Thoracic aorta (tissue), 2 donors: Measurements from ENCODE around the gene EFCC1. TPM values are rescaled to one million over a fixed set of nuclear protein-coding genes. Genes with fewer than 3 reads are reported as not detected.
"Not testable (repeated sequence)": the region's sequence is repeated elsewhere in the genome, so short reads cannot be mapped to it uniquely, and the experiment has no call there.

Experiments used
- ATAC-seq: fragments of 150-250 bp; one replicate; pipeline ENCODE4 v1.8.0; 2017; ENCODE audit warnings: low read depth; ENCODE audit not compliant: insufficient number of reproducible peaks, low FRiP score
- DNase-seq: peaks from one replicate; pipeline ENCODE4 v3.0.0-alpha.2; 2020; ENCODE audit warnings: low spot score
- H3K27ac ChIP-seq, 2 donors: fragments of 200-600 bp; sonication (generic); 1 replicate in 1 of 2; 2 replicates in 1 of 2; pipeline ENCODE4 v1.5.1; 2016; ENCODE audit warnings: mild to moderate bottlenecking in 2 of 2, moderate library complexity in 2 of 2
- H3K27me3 ChIP-seq: fragments of 200-600 bp; sonication (generic); replicated peaks from 2 replicates; pipeline ENCODE4 v1.6.0; 2016; ENCODE audit warnings: mild to moderate bottlenecking; ENCODE audit not compliant: insufficient read depth
- H3K36me3 ChIP-seq: fragments of 200-600 bp; sonication (generic); one replicate; pipeline ENCODE4 v1.5.1; 2016
- H3K4me1 ChIP-seq, 2 donors: fragments of 200-600 bp; sonication (generic); 1 replicate in 1 of 2; 2 replicates in 1 of 2; pipeline versions ENCODE4 v1.5.1 to v1.6.0; 2016; ENCODE audit warnings: low read depth in 2 of 2, mild to moderate bottlenecking in 1 of 2; ENCODE audit not compliant: control insufficient read depth in 1 of 2
- H3K4me3 ChIP-seq: fragments of 200-600 bp; sonication (generic); 2 replicates; pipeline ENCODE4 v1.5.1; 2016; ENCODE audit warnings: mild to moderate bottlenecking
- H3K9me3 ChIP-seq: fragments of 200-600 bp; sonication (generic); 2 replicates; pipeline ENCODE4 v1.5.1; 2016
- total RNA-seq, 2 donors: library from RNA; depleted of rRNA; stranded (reverse); fragments of >200 nt; gene quantifications; one replicate each; pipeline versions ENCODE4 v1.1.0 to v1.2.3, GENCODE V29; 2016
- TF ChIP-seq, protein P1 (sequence below): fragments of 200-600 bp; sonication (generic); IDR thresholded peaks from one replicate; pipeline ENCODE4 v1.5.1; 2019; ENCODE audit warnings: antibody characterized with exemption

EFCC1 gene
- total RNA-seq, 2 donors from 2014 or later: 1.4 TPM; not detected in 1

- H3K27me3 ChIP-seq: no peaks in the 10 kb centered on the region
- no peaks in the 10 kb centered on the region for H3K36me3 ChIP-seq
- H3K27ac ChIP-seq: no peak overlapping the region
- TF ChIP-seq, protein P1, sequence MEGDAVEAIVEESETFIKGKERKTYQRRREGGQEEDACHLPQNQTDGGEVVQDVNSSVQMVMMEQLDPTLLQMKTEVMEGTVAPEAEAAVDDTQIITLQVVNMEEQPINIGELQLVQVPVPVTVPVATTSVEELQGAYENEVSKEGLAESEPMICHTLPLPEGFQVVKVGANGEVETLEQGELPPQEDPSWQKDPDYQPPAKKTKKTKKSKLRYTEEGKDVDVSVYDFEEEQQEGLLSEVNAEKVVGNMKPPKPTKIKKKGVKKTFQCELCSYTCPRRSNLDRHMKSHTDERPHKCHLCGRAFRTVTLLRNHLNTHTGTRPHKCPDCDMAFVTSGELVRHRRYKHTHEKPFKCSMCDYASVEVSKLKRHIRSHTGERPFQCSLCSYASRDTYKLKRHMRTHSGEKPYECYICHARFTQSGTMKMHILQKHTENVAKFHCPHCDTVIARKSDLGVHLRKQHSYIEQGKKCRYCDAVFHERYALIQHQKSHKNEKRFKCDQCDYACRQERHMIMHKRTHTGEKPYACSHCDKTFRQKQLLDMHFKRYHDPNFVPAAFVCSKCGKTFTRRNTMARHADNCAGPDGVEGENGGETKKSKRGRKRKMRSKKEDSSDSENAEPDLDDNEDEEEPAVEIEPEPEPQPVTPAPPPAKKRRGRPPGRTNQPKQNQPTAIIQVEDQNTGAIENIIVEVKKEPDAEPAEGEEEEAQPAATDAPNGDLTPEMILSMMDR: no peak
- H3K4me1 ChIP-seq: peaks cover 0 to 11% of the 10 kb centered on the region in 2 donors
- ATAC-seq: no peak
- H3K9me3 ChIP-seq: no peaks in the 10 kb centered on the region
- no peak overlapping the region for H3K4me3 ChIP-seq
- DNase-seq: no peak
Measured at GRCh38 chr3:129065016-129065719, 64.1 kb downstream of the EFCC1 start.

- Histone ChIP-seq H3K36me3 (no peaks in the 10 kb centered on the region), H3K9me3 (no peaks in the 10 kb centered on the region), H3K4me1 (peaks cover 0 to 14% of the 10 kb centered on the region in 2 donors), H3K27ac (no peak overlapping the region), H3K27me3 (no peaks in the 10 kb centered on the region), H3K4me3 (no peak overlapping the region)
- TF ChIP-seq, protein P1: no peak
- DNase-seq (no peak), ATAC-seq (no peak)
Measured at GRCh38 chr3:129065720-129066073, 64.6 kb downstream of the EFCC1 start.

DNA sequence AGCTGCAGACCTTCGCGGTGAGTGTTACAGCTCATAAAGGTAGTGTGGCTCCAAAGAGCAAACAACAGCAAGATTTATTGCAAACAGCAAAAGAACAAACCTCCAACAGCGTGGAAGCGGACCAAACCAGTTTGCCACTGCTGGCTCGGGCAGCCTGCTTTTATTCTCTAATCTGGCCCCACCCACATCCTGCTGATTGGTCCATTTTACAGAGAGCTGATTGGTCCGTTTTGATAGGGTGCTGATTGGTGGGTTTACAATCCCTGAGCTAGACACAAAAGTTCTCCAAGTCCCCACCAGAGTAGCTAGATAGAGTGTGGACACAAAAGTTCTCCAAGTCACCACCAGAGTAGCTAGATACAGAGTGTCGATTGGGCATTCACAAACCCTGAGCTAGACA is 66.6 kb downstream of the EFCC1 start:
- H3K27ac ChIP-seq, ATAC-seq, H3K9me3 ChIP-seq, H3K36me3 ChIP-seq, H3K27me3 ChIP-seq, H3K4me3 ChIP-seq, DNase-seq: not testable (repeated sequence)
- H3K4me1 ChIP-seq: peaks cover 0 to 14% of the 10 kb centered on the region in 2 donors

GRCh38 chr3:129068291-129068886 is 67.3 kb downstream of the EFCC1 start:
- H3K9me3 ChIP-seq: no peaks in the 10 kb centered on the region
- H3K36me3 ChIP-seq: no peaks in the 10 kb centered on the region
- no peak for ATAC-seq
- no peak for DNase-seq
- H3K27ac ChIP-seq: no peak overlapping the region
- peaks cover 0 to 14% of the 10 kb centered on the region in 2 donors for H3K4me1 ChIP-seq
- no peaks in the 10 kb centered on the region for H3K27me3 ChIP-seq
- TF ChIP-seq, protein P1: no peak
- H3K4me3 ChIP-seq: peak overlapping the region; percentile 64

DNA sequence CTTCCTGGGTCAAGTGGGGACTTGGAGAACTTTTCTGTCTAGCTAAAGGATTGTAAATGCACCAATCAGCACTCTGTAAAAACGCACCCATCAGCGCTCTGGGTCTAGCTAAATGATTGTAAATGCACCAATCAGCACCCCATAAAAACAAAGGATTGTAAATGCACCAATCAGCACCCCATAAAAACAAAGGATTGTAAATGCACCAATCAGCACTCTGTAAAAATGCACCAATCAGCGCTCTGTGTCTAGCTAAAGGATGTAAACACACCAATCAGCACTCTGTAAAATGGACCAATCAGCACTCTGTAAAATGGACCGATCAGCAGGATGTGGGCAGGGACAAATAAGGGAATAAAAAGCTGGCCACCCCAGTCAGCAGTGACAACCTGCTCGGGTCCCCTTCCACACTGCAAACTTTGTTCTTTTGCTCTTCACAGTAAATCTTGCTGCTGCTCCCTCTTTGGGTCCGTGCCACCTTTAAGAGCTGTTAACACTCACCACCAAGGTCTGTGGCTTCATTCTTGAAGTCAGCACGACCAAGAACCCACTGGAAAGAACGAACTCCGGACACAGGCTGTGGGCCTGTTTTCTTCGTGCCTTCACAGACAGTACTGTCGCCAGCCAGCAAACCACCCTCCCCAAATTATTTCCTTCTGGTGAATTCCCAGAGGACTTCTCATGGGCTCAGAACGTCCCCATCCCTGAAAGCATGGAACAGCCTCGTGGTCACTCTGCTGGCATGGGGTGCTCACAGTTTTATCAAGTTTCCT is 68.4 kb downstream of the EFCC1 start:
- not testable (repeated sequence) for DNase-seq, H3K36me3 ChIP-seq, H3K9me3 ChIP-seq, H3K4me3 ChIP-seq, ATAC-seq, H3K27me3 ChIP-seq
- Histone ChIP-seq H3K27ac (peak overlapping the region in 1 of 2 donors; percentile 5), H3K4me1 (peaks cover 0 to 14% of the 10 kb centered on the region in 2 donors)
